HG02798 (cell line): Measurements from ENCODE around the gene PFKFB3.

Experiments used
- ATAC-seq: cut with Tn5 transposase; IDR thresholded peaks from one replicate; pipeline ENCODE4 v1.9.1; 2021; ENCODE audit warnings: mild to moderate bottlenecking; ENCODE audit not compliant: unreplicated experiment, poor library complexity

Gene PFKFB3

DNA sequence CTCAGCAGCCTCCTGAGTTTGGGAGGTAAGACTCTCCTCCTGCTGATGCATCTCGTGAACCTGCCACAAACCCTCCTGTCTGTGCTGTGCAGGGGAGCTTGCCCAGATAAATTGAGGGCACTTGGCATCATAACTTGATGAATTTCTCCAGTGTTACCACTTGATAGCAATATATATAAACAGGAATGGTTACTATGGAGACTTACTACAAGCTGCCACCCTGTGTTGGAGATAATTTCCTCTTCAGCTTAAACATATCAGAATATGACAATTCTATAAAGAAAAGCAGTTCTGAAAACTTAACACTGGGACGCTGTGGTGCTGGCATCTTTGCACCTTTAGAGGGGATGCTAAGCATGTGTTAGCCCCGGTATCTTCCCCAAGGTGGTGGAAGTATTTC, 14.9 kb downstream of the PFKFB3 start:
- ATAC-seq, result no peak

DNA sequence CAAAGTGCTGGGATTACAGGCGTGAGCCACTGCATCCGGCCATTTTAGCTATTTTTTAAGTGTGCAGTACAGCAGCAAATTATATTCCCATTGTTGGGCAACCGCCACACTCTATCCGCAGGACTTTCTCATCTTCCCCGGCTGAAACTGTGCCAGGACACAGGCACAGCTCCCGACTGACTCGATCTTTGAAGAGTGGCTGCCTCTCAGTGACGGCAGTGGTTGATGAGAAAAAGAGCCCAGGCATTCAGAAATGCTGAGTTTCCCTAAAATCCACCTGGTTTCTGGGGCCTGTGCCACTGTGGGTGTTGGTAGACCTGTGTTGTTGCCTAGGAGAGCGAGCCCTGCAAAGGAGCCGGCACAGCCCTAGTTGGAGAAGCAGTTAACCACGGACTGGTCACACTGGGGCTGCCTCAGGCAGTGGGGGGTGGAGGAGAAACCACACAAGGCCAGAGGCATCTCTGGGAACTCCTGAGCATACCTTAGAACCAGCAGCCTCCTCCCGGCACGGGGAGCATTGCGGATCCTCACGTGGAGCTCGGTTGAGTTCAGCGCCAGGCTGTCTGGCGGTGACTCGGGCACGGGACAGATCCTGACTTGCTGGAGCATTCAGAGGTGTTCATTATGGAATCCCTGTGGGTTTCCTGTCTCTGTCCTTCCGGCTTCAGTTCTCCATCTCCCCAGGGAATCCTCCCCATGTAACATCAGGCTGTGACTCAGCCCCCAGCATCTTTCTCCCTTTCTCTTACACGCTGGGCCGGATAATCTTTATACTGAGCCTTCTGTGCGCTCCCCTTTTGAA, 16.2 kb downstream of the PFKFB3 start:
- no peak for ATAC-seq

DNA sequence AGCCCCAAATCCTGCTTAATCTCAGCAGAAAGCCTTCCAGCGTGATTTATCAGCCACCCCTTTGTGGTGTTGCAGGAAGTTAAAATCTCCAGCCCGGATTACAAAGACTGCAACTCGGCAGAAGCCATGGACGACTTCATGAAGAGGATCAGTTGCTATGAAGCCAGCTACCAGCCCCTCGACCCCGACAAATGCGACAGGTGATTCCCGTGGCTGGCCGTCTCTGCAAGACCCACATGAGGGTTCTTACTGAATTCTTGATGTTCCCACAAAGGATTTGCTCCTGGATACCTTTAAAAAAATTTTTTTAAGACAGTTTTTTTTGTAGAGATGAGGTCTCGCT, 16.7 kb downstream of the PFKFB3 start:
- no peak for ATAC-seq

DNA sequence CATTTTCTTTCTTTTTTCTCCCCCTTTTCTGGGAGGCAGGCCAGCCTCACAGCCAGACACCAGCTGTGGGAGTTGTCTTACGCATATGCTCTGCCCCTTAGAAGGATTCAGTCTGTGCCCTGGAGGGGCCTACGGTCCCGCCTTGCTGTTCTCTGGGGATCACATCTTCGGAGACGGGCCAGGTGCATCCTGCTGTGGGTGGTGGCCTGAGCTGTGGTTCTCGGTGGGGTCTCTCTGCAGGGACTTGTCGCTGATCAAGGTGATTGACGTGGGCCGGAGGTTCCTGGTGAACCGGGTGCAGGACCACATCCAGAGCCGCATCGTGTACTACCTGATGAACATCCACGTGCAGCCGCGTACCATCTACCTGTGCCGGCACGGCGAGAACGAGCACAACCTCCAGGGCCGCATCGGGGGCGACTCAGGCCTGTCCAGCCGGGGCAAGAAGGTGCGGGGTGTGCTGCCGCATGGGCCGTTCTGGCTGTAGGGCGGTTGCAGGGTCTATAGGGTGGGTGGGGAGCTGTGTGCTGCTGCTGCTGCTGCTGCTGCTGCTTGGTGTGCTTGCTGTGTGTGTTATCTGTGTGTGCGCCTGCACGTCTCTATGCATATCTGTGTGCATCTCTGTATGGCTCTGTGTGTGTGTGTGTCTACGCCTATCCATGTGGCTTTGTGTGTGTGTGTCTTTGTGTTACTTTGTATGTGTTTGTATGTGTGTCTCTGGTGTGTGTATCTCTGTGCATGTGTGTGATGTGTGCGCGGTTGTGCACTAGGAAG, 17.9 kb downstream of the PFKFB3 start:
- no peak for ATAC-seq

DNA sequence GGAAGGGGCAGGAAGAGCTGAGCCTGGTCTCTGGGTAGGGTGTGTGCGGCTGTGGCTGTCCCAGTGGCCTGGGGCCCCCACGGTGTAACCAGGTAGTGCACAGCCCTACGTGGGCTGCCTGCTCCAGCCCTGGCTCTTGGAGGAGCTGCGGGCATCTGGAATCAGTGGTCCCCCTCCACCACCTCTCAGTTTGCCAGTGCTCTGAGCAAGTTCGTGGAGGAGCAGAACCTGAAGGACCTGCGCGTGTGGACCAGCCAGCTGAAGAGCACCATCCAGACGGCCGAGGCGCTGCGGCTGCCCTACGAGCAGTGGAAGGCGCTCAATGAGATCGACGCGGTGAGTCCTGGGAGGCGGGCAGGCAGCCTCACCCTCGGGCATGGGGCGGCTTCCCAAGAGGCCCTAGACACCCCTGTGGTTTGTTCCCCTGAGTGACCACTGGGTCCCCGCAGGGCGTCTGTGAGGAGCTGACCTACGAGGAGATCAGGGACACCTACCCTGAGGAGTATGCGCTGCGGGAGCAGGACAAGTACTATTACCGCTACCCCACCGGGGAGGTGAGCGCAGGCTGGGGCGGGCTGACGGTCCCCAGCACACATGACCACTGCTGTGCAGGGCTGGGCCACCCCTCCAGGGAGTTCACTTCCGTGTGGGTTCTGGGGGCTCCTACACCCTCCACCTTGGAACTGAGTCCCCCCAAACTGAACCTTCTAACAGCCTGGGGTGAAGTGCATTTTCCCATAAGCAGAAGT, 18.6 kb downstream of the PFKFB3 start:
- no peak for ATAC-seq

DNA sequence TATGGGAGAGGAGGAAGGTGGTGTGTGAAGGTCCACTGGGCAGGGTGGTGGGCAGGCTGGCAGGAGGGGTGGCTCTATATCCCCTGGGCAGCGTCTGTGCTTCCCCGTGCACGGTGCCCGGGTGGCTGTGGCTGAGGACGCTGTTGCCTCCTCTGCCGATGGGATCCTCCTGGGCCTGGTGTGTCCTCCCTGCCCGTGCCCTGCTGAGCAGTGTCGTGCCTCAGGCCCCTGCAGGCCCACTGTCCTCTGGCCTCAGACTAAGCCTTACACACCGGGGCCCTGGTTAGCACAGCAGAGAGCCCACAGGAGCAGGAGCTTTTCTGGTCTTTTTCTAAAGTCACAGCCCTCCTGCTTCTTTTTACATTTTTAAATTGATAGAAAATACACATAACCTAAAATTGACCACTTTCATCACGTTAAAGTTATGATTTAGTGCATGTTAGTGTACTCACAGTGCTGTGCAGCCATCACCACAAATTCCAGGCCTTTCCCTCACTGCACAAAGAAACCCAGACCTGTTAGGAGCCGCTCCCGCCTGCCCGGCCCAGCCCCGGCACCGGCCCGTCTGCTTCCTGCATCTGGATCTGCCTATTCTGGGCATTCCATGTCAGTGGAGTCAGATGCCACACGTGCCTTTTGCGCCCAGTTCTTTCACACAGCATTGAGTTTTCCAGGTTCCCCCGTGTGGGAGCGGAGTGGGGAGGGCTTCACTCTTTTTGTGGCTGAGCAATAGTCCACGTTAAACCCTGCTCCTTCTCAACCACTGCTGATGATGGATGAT, 19.4 kb downstream of the PFKFB3 start:
- ATAC-seq, result no peak

DNA sequence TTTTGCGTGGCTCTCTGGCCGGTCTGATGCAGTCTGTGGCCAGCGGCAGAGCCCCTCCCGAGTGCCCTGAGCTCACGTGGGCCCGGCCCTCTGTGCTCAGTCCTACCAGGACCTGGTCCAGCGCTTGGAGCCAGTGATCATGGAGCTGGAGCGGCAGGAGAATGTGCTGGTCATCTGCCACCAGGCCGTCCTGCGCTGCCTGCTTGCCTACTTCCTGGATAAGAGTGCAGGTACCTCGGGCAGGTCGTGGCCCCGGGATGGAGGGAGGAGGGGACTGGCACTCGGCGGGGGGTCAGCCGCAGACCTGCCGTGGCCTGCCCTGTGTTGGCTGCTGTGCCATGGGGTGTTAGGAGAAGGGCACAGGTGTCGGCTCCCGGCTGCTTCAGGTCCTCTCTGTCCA, 20.0 kb downstream of the PFKFB3 start:
- no peak for ATAC-seq

DNA sequence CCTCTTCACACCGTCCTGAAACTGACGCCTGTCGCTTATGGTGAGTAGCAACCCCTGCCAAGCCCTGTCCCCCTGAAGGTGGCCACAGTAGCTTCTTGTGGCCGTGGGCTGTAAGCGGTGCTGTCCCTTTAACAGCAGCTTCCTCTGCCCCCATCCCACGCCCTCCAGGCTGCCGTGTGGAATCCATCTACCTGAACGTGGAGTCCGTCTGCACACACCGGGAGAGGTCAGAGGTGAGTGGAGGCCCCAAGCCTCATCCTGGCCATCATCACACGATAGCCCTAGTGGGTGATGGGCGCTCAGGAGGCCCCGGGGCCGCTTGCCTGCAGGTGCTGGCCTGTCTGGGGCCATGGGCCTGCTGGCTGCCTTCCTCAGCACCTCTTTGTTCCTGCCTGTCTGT, 21.2 kb downstream of the PFKFB3 start:
- ATAC-seq, result no peak

DNA sequence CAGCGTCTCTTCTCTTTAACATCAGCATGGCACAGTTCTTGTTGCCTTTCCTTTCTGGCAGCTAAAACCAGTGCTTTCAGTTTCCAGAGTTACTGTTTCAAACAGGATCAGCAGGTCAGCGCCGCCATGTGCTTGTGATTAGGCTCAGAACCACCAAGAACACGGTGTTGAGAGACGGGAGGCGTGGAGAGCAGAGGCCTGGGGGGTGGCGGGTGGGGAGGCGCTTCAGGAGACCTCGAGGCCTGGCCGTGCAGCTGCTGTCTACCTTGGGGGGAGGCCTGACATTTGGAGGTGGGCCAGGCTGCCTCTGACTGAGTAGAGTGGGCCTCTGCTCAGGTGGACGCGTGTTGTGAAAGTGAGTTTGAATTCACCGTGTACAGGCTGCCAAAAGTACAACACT, 22.0 kb downstream of the PFKFB3 start:
- no peak for ATAC-seq

DNA sequence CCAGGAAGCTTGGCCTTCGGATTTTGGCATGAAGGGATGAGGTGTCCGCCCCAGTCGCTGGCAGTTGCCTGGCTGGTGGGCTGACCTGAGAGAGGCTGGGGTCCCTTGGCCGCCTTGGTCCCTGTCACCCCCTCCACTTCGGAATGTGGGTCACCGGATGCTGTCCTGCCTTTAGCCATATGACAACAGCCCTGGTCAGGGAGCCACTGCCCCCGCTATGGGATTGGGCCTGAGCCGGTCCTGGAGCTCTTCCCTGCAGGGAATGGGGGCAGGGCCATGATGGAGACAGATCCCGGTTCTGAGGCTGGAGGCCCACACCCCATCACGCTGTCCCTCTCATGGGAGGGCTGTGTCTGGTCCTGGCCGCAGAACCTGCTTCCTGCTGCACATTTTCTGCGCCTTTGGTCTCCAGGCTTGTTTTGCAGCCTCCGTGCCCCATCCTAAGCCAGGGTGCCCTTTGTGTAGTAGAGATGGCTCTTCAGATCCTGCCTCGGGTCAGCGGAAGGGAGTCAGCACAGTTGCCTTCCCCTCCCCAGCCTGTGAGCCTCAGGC, 22.6 kb downstream of the PFKFB3 start:
- ATAC-seq, result no peak

DNA sequence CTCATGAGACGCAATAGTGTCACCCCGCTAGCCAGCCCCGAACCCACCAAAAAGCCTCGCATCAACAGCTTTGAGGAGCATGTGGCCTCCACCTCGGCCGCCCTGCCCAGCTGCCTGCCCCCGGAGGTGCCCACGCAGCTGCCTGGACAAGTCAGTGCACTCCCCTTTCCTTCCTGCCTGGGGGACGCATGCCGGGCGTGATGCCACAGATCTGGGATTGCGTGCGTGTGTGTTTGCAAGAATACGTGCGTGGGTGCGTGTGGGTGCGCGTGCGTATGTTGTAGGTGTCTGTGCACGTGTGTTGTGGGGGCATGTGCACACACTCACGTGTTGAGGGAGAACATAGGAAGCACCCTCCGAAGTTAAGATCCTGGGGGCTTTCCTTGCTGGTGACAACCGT, 23.5 kb downstream of the PFKFB3 start:
- no peak for ATAC-seq

DNA sequence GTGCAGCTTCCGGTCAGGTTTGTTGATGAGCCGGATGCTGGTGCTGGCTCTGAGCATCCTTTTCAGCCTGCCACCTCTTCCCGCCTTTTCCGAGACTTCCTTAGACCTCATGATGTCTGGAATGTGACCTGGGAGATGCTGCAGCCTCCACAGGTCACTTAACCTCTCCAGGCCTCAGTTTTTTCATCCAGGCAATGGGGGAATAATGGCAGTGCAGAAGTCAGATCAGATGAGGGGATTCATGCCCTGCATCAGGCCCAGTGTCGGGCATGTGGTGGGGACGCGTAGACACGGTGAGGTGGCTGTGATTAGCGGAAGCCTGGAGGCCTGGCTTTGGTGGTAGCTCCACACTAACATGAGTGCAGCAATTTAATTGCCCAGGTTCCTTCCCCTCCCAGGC, 24.6 kb downstream of the PFKFB3 start:
- ATAC-seq, result no peak

DNA sequence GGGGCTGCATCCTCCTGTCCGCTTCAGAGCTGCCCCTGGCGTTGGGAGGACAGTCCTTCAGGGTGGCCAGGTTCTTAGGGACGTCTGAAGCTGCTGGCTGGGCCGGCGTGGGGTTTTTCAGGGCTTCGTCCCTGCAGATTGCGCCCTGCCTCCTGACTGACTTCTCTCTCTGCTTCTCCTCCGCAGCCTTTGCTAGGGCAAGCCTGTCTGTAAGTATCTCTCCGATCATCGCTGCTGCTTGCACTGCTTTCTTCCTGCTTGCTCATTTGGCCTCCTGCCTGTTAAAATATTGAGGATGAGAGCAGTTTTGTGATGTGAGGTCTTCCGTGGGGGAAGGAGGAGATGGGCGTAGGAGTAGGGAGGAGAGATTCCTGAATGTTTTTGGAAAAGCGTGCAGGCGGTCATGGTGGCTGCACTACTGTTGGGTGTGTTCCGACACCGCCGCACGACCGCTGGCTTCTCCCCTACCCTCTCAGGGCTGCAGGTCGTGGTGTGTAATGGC, 25.3 kb downstream of the PFKFB3 start:
- no peak for ATAC-seq

DNA sequence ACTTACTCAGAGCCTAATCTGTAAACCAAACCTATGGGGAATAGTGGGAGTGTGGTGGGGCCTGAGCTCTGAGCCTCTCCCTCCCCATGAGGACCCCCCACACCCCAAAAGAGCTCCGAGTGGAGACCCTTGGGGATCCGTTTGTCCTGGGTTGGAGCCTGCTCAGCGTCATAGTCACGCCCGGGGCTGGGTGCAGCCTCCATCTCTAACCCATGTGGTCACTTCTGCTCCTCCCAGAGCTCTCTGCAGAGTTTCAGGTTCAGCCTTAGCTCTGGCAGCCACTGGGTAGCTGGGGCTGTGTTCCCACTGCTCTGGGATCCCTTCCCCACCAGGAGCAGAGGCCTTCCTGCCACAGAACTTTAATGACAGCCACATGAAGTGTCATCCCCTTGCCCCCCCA, 25.9 kb downstream of the PFKFB3 start:
- no peak for ATAC-seq

DNA sequence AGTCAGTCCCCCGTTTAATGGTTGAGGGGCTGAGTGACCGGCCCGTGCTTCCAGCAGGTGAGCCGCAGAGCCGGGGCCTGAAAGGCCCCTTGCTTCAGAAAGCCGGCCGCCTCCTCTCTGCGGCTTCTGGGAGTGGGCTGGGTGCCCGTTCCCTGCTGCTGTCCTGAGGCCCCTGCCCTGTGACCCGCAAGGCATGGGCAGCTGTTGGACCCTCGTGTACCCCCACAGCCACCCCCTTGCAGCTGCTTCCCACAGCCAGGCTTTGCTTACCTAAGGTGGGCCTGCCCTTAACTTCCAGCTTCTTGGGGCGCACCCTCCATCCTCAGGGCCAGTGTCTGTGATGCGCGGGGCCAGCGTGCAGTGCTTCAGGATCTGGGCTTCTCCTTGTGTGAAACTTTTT, 26.6 kb downstream of the PFKFB3 start:
- no peak for ATAC-seq

DNA sequence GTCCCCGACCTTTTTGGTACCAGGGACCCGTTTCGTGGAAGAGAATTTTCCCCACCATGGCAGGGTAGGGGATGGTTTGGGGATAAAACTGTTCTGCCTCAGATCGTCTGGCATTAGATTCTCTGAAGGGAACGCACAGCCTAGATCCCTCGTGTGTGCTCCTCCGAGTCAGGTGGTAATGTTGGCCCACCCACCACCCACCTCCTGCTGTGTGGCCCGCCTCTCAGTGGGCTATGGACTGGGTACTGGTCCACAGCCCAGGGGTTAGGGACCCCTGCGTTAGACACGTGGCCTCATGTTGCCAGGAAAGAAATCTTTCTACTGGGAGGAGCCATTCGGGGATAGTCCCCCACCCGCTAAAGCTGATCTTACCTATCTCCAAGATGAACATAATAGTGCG, 27.0 kb downstream of the PFKFB3 start:
- no peak for ATAC-seq

DNA sequence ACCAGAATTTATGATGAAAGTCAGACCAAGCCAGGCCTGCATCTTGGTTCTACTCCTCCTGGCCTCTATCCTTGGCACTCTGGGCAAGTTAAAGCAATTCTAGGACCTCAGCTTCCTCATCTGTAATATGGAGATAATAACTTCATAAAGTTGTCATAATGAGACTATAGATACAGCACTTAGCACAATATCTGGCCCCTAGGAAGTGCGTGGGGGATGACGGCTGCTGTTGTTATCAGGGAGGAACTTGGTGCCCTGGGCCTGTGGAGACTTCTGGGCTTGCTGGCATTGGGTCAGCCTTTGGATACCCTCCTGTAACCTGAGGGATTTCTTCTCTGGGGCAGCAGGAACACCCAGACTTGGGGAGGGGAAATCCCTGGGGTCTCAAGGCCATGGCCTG, 27.6 kb downstream of the PFKFB3 start:
- no peak for ATAC-seq

DNA sequence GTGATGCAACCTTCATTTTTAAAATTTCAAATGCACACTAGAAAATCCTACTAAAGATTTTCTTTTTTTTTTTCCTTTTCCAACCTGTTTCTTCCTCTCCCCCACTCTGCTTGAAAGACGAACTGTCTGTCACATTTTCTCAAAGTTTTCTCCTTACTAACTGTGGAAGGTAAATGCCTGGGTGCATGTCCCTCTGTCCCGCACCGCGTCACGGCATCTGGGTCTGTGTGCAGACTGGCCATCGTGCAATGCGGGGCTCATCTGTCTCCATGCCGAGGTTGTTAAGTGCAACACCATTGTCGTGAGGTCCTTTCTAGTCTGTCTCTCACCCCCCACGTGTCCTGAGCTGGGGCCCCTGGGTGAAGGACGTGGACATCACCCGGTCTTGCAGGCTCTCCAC, 28.4 kb downstream of the PFKFB3 start:
- ATAC-seq, result no peak

DNA sequence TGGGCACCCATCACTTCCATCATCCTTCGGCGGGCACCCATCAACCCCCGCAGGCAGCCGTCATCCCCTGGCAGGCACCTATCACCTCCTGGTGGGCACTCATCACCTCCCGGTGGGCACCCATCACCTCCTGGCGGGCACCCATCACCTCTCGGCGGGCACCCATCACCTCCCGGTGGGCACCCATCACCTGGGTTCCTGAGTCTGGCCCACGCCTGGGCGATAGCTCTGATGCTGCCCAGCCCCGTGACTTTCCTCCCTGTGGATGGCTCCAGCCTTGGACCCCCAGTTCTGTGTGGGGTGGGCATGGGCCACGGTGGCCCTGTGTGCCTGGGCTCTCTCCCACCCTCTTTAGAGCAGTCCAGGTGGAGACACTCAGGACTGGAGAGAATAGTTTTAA, 29.0 kb downstream of the PFKFB3 start:
- ATAC-seq, result no peak

DNA sequence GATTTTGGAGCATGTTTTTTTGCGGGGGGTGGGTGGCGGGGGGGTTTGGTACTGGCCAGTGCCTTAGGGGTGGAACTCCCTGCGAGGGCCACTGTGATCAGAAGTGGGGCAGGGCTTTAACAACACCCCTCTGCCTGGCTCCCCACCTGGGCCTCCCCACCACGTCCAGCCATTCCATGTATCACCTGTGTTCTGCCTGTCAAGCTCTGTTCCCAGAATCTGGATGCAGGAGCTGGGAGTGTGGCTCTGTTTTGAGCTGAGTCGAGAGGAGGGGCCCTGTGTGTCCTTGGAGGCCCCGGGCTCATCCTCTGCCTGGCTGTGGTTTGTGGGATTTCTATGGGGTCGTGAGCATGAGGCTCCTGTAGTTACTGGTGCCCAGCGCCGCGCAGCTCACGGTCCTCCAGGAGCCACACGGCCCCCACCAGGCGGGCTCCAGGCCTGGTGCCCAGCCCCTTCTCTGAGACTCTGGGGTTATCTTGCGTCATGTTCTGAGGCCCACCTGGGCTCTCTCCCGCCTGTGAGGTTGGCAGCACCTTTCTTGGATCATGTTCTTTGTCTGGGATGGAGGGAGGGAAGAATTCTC, 29.6 kb downstream of the PFKFB3 start:
- no peak for ATAC-seq
